Measurements from ENCODE around the gene PAM16.

Gene PAM16

GRCh38 chr16:4381935-4382794 is 31.0 kb upstream of the PAM16 start:
- ChIA-PET CTCF (no interaction called here), POLR2A (no interaction called here)
- Histone ChIP-seq H3K9me3 (ENCODE audit: control insufficient read depth, insufficient read depth, low read depth, low read length) (no peaks in the 10 kb centered on the region), H3K36me3 (ENCODE audit: control insufficient read depth in 2 of 2, insufficient read depth in 1 of 2, low read length in 2 of 2) (peaks cover 0 to 35% of the 10 kb centered on the region in 2 experiments; a peak in 1 of 3 replicates), H3K27ac (ENCODE audit: extremely low read depth, low read depth, low read length) (no peak overlapping the region), H3K4me1 (ENCODE audit: control insufficient read depth, insufficient read depth, low read length) (no peaks in the 10 kb centered on the region), H3K4me3 (ENCODE audit: low read depth, low read length) (no peak overlapping the region)
- TF ChIP-seq ZNF692 (tag by site-specific recombination; IDR thresholded peaks at IDR 0.05) (no peak), HIC1 (tag by site-specific recombination; IDR thresholded peaks at IDR 0.05) (peak; percentile 48; the same call in 1 of the 2 replicates)

GRCh38 chr16:4381072-4381934 is 30.2 kb upstream of the PAM16 start:
- H3K4me3 ChIP-seq (ENCODE audit: low read depth, low read length), result no peak overlapping the region
- H3K4me1 ChIP-seq (ENCODE audit: control insufficient read depth, insufficient read depth, low read length), result no peaks in the 10 kb centered on the region
- H3K36me3 ChIP-seq (ENCODE audit: control insufficient read depth in 2 of 2, insufficient read depth in 1 of 2, low read length in 2 of 2), result peaks cover 0 to 32% of the 10 kb centered on the region in 2 experiments; a peak in 1 of 3 replicates
- CTCF ChIA-PET, result interaction anchor here (0.6 to 1.2 kb wide), 2 partner anchors 22 to 1210 kb away, joined by 3 to 4 read pairs; no protein-coding TSS in a partner anchor
- H3K27ac ChIP-seq (ENCODE audit: extremely low read depth, low read depth, low read length), result no peak overlapping the region
- POLR2A ChIA-PET, result no interaction called here
- no peaks in the 10 kb centered on the region for H3K9me3 ChIP-seq (ENCODE audit: control insufficient read depth, insufficient read depth, low read depth, low read length)
- no peak for TF ChIP-seq ZNF280C (tag by site-specific recombination; IDR thresholded peaks at IDR 0.05)
- TF ChIP-seq ZNF776 (tag by site-specific recombination; IDR thresholded peaks at IDR 0.05; ENCODE audit: borderline replicate concordance), result no peak
- TF ChIP-seq ZNF600 (tag by site-specific recombination; IDR thresholded peaks at IDR 0.05), result no peak
- no peak for TF ChIP-seq ZNF362 (tag by site-specific recombination; IDR thresholded peaks at IDR 0.05)
- TF ChIP-seq ZNF596 (tag by site-specific recombination; IDR thresholded peaks at IDR 0.05), result no peak
- TF ChIP-seq ZBTB49 (tag by site-specific recombination; IDR thresholded peaks at IDR 0.05; ENCODE audit: low read depth), result no peak
- TF ChIP-seq ZNF280D (tag by site-specific recombination; IDR thresholded peaks at IDR 0.05), result no peak
- no peak for TF ChIP-seq ZNF248 (tag by site-specific recombination; IDR thresholded peaks at IDR 0.05)
- no peak for TF ChIP-seq ZNF677 (tag by site-specific recombination; IDR thresholded peaks at IDR 0.05)
- no peak for TF ChIP-seq OSR2 (tag by site-specific recombination; IDR thresholded peaks at IDR 0.05)
- TF ChIP-seq ZNF580 (tag by site-specific recombination; IDR thresholded peaks at IDR 0.05), result no peak
- TF ChIP-seq GFI1B (tag by site-specific recombination; IDR thresholded peaks at IDR 0.05), result no peak
- TF ChIP-seq SP7 (tag by site-specific recombination; IDR thresholded peaks at IDR 0.05), result no peak
- TF ChIP-seq MZF1 (tag by site-specific recombination; IDR thresholded peaks at IDR 0.05; ENCODE audit: borderline replicate concordance), result no peak
